Islet of Langerhans (tissue), 1 donor: ENCODE results near the gene NCAN.
A peak's percentile ranks its signal among the peaks of the same experiment; 100 is the strongest.
"Not testable (repeated sequence)": the region's sequence is repeated elsewhere in the genome, so short reads cannot be mapped to it uniquely, and the experiment has no call there.

ENCODE experiments used
- FAIRE-seq: peaks from one replicate; lab custom pipeline; 2011; peaks lifted over from hg19 to GRCh38; lab: Jason Lieb, UNC

The NCAN gene

DNA sequence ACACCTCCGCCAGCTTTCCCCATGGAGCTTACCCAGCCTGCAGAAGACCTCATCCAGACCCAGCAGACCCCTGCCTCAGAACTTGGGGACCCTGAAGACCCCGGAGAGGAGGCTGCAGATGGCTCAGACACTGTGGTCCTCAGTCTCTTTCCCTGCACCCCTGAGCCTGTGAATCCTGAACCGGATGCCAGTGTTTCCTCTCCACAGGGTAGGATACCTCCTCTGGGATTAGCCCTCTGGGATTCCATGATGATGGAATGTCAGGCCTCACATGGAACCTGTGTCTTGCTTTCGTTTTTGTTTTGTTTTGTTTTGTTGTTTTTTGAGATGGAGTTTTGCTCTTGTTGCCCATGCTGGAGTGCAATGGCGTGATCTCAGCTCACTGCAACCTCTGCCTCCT is 17.8 kb upstream of the NCAN start:
- no peak for FAIRE-seq

DNA sequence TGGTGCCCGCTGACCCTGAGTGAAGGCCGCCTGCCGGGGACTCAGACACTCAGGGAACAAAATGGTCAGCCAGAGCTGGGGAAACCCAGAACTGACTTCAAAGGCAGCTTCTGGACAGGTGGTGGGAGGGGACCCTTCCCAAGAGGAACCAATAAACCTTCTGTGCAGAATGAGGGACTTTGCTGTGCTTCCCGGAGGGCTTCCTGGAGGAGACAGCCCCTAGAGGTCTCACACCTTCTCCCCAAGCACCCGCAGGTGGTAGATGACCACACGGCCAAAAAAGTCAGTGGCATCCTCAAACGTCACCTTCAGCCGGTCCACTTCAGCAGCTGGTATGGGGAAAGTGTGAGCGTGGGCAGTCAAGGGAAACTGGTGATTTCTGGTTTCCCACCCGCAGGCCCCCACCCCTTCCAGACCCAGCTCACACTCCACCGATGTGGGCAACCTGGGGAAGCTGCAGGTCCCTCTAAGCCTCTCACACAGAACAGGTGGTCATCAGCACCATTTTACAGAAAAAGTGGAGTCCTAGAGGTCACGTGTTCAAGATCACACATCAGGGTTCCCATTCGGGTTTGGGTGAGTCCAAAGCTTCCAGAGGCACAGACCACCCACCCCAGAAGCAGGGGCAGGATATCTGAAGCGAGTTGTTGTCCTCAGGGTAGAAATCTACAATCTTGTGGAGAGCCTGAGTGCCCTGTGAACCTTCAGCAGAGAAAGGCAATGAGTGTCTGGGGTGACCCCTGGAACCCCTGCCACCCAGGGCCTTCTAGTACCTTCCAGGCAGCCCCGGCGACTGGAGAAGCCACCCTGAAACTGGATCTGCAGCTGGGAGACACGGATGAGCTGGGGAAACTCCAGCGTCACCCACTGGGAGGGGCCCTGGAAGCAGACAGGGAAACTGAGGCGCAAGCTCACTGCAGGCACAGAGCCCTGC is 9.8 kb upstream of the NCAN start:
- FAIRE-seq = no peak

DNA sequence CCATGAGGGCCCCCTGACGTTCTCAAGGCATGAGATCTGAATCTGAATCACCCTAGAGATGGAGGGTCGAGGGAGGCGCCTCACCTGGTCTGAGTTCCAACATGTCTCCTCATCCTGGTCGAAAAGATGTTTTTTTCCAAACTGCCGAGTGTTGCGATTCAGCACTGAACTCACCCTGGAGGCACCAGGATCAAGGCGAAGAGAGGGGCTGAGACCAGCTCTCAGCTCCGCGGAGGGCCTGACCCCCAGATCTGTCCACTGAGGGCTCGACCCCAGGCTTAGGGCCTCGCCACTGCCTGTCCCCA is 9.1 kb upstream of the NCAN start:
- no peak for FAIRE-seq

DNA sequence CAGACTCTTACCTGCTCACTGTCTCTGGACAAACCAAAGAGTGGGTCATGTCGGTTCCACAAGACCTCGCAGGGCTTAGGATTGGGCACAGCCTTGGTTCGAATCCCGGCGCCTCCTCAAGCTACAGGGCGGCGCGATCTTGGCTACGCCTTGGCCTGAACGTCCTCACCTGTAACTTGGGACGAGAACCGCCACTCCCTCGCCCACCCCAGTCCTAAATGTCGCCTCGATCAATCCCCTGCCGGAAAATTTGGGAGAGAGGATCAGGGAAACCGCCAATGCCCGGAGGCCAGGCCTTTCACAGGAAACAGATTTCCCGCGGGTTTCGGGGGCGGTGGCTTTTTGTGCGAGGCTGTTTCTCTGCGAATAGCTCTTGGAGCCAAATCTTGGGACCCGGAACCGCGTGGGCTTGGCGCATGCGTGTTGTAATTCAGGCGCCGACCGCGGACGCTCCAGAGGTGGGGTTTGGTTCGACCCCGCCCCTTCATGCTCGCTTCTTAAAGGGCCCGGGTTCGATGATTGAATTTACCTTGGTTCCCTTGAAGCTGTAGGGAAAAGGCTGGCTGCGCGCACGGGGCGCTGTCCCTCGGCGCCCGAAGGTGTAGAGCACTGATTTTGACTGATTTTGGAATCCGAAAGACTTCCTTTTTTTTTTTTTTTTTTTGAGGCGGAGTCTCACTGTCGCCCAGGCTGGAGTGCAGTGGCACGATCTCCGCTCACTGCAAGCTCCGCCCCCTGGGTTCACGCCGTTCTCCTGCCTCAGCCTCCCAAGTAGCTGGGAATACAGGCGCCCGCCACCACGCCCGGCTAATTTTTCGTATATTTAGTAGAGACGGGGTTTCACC is 8.5 kb upstream of the NCAN start, which contains the start of gene NR2C2AP:
NR2C2AP (minus strand) TSS at position 403 of the 845 bp plus-strand sequence; CDS start at position 49, 354 bp downstream.
- FAIRE-seq = peak; percentile 89

DNA sequence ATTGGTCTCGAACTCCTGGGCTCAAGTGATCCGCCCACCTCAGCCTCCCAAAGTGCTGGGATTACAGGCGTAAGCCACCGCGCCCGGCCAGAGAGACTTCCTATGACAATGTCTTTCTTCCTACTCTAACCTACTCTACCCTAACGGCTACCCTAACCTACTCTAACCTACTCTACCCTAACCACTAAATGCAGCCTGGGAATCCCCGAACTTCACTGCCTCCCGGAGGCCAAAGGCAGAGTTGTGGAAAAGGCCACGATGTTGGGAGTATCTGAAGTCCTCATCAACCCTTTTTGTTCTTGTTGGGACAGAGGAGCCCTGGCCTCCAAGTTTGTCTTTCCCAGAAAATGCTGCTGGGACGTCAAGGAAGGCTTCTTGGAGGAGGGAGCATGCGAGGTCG is 7.6 kb upstream of the NCAN start:
- FAIRE-seq = no peak

DNA sequence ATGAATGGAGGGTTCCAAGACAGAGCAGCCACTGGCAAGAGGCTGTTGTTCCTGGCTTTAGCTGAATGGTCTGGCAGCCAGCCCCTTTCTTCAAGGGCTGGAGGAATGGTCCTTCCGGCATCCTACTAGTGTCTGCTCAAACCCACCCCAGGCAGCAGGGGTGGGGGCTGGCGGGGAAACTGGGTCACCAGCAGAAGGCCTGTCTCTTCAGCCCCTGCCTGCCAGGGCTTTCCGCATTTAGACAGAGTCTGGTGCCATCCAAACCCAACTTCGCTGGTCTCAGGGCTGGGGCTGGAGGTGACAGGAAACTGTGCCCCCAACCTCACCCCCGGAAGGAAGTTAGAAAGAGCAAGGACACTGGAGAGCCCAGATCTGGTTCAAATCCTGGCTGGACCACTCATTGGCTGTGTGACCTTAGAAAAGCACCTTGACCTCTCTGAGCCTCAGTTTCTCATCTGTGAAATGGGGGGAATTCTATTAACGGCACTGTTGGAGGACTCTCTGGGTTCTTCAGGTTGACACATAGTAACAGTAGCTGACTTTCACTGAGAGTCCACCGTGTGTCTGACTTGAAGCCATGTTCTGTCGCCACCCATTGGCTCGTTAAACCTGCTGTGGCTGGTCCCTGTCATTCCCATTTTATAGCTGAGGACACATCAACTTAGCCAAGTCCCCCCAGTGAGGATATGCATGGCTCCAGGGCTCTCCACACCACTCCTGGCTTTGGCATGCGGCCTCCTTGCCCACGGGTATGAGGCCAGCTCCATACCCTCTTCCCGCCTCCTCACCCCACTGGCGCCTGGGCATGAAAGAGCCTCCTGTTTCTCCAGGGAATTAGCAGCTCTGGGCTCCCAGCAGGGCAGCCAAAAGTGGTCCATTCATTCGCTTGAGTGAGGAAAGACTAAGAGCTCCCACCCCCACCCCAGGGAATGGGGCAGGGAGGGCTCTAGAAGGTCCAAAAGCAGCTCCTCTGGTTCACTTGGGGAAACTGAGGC is 6.0 kb upstream of the NCAN start:
- FAIRE-seq = no peak

DNA sequence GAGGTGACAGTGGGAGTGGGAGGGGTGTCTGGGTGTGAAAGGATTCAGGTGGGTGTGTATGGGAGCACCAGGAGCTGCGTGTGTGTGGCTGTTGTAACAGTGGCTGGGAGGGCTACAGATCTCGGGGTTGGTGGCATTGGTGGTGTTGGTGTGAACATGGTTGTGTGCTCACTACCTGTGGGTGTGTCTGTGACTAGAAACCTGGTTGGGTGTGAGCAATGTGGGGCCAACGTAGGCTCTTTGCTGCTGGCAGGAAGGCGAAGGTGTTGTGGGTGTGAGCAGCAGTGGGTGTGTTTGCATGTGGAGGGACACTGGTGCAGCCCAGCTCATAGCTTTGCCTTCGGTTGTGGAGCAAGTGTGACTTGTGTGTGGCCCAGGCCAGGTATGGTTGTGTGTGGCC is 4.8 kb upstream of the NCAN start:
- no peak for FAIRE-seq

DNA sequence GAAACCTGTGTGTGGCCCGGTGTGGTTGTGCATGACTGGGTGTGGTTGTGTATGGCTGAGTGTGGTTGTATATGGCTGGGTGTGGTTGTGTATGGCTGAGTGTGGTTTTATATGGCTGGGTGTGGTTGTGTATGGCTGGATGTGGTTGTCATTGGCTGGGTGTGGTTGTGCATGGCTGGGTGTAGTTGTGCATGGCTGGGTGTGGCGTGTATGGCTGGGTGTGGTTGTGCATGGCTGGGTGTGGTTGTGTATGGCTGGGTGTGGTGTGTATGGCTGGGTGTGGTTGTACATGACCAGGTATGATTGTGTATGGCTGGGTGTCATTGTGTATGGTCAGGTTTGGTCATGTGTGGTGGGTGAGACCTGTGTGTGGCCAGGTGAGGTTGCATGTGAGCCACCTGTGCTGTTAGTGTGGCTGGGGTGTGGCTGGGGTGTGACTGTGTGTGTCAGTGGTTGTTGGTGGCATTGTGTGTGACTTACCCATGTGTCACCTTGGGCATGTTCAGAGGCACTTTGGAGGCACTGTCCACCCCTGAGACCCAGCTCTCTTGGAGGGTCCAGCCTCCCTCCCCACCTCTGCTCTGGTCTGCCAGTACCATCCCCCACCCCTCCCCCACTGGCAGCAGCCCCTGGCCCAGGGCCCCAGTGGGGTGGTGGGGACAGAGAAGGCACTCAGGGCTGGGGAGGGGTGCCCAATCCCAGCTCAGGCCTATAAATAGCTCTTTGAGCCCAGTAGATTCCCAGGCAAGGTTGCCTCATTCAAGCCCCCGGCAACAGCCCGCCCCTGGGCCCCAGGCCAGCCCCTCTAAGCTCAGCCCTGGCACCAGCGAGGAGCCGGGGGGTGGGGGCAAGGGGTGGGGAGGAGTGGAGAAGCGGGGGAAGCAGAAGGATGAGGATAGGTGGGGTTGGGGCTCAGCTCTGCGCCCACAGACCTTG is 3.9 kb upstream of the NCAN start:
- FAIRE-seq = no peak

DNA sequence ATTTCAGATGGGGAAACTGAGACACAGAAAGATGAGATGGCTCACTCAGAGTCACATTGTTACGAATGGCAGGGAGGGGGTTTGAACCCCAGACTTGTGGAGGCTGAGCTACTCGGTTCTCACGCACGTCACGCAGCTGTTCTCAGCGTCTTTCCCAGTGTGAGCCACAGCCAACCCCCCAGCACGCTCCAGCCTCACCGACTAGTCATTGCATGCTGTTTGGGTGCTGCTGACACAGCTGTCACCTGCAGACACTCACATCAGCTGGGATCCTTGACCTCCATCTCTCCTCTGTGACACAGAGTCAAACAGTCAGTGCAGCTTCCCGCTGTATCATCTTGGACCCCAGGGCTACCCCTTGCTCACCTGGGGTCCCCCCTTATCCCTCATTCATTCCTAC is 2.4 kb upstream of the NCAN start:
- no peak for FAIRE-seq

DNA sequence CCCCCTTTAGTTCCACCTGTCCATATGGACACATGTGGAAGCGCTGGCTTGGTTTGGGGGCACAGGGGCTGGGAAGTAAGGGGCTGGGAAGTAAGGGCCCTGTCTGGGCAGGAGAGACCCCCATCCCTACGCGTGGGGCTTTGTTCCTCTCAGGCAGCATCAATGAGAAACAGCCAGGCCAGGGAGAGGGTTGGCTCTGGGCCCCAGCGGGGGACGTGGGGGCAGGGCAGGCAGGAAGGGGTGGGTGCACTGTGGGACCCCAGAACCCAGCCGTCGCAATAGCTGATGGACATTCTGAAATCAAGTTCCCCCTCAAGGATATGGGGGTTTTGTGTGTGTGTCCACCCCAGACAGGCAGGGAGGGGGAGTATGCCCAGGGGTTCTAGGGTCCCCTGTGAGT is 1.2 kb downstream of the NCAN start:
- no peak for FAIRE-seq

DNA sequence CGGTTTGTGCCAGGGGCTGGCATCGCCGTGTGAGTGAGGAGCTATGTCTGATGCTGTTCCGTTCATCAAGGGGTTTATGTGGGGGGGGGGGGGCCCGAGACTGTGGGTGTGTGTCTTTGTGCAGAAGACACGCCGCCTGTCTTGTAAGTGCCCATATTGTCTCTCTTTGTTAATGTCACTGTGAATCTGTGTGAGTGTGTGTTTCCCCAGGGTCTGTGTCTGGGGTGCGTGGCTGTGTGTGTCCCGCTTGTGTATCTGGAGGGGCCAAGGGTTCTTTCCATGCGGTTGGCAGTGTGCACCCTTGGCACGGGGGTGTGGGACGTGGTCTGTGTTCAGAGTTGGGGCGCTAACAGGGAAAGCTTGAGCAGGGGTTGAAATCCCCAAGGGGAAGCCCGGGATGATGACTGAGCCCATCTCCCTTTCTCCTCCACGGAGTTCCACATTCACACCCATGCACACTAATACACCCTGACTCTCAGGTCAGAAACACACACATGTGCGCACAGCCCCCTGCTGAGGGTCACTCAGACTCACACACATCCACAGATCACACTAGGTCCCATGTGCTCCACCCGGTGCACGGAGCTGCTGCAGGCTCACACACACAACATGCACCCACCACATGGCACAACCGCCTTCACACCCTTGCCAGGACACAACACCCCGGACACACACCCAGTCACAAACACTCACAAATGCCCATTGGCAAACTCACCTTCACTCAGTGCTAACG is 1.8 kb downstream of the NCAN start:
- no peak for FAIRE-seq

DNA sequence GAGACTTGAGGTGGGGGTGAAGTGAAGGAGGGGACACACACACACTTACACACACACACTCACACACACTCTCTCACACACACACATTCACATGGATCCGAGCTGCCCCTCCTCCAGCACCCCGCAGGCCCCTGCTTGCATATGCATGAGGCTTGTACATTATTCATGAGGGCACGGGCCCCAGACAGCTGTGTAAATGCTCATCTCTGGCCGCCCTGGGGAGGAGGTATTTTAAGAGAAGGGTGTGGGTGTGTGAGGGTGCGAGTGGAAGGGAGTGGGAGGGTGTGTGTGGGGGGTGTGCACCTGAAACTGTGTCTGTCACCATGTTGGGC is 2.4 kb downstream of the NCAN start:
- no peak for FAIRE-seq

DNA sequence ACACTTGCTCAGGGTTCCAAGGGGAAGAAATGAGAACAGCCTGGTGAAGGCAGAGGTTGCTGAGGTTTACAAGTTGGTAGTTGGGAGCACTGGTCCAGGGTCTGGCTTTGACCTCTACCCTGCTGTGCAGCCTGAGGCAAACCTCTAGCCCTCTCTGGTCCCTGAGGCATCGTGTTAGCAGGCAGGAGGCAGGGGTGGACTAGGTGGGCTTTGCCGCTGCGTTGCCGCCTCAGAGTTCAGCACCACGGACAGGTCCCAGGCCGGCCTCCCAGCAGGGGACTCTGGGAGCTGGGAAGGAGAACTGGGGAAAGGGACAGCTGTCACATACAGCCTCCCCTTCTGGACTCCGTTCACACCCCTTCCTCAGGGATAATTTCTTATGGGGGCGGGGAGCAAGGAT is 3.1 kb downstream of the NCAN start:
- FAIRE-seq = no peak

DNA sequence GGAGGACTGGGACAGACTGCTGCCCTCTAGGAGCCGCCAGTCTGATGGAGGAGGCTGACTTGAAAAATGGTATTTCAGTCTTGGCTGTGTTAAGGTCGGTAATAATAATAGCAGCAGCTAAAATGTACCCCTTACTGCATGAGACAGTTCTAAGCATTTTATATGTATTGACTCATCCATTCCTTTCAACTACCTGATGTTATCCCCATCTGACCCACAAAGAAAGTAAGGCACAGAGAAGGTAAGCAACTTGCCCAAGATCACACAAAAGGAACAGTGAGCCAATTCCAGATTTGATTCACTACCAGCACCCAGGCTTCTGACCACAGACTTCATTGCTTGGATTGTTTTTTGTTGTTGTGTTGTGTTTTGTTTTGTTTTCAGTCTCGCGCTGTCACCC is 4.0 kb downstream of the NCAN start:
- no peak for FAIRE-seq

DNA sequence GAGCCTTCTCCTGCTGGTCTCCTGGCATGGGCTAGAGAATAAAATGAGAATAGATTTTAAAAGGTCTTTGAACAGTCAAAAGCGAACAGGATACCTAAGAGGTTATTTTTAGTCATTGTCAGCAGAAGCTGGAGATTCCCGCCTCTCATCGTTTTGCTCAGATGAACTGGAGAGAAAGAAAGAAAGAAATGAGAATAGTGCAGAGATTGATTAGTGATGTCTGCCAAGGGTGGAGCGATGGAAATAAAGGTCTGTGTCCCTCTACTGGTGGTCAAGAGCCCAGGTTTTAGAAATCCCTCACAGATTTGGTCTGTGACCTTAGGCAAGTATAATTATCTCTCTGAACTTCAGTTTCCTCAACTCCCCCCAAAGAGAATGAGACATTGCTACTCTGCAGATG is 5.3 kb downstream of the NCAN start:
- FAIRE-seq = no peak

DNA sequence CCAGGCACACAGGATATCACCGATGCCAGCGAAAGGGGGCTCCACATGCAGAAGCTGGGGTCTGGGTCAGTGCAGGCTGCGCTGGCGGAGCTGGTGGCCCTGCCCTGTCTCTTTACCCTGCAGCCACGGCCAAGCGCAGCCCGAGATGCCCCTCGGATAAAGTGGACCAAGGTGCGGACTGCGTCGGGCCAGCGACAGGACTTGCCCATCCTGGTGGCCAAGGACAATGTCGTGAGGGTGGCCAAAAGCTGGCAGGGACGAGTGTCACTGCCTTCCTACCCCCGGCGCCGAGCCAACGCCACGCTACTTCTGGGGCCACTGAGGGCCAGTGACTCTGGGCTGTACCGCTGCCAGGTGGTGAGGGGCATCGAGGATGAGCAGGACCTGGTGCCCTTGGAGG is 7.2 kb downstream of the NCAN start:
- FAIRE-seq = no peak

DNA sequence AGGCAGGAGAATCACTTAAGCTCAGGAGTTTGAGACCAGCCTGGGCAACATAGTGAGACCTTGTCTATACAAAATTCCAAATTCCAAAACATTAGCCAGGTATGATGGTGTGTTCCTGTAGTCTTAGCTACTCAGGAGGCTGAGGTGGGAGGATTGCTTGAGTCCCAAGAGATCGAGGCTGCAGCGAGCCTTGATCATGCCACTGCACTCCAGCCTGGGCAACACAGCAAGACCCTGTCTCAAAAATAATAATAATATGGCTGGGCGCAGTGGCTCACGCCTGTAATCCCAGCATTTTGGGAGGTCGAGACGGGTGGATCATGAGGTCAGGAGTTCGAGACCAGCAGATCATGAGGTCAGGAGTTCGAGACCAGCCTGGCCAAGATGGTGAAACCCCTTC is 9.2 kb downstream of the NCAN start:
- FAIRE-seq = not testable (repeated sequence)

DNA sequence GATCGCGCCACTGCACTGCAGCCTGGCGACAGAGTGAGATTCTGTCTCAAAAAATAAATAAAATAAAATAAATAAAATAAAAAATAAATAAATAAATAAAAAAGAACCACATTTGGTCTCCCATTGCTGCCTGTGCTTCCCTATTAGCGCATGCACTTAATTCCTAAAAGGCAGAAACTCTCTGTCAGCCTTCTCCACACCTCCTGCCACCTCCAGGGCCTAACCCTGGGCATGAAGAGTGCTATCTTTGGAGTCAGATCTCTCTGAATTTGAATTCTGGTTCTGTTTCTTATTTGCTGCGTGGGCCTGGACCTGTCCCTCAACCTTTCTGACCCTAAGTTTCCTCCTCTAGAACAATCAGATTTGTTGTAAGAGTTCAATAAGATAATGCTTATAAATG is 11.3 kb downstream of the NCAN start:
- no peak for FAIRE-seq

DNA sequence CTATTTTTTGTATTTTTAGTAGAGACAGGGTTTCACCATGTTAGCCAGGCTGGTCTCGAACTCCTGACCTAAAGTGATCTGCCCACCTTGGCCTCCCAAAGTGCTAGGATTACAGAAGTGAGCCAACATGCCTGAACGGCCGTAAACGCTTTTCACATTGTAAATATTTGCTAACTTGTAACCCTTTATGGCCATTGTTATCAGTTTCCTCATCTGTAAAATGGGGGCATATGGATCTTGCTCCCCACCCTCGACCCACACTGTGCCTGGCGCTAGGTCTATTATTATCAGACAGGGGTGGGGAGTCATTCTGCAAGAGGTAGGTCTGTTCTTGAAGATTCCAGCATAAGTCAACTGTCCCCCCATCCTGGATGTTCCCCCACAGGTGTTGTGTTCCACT is 11.9 kb downstream of the NCAN start:
- FAIRE-seq = no peak

DNA sequence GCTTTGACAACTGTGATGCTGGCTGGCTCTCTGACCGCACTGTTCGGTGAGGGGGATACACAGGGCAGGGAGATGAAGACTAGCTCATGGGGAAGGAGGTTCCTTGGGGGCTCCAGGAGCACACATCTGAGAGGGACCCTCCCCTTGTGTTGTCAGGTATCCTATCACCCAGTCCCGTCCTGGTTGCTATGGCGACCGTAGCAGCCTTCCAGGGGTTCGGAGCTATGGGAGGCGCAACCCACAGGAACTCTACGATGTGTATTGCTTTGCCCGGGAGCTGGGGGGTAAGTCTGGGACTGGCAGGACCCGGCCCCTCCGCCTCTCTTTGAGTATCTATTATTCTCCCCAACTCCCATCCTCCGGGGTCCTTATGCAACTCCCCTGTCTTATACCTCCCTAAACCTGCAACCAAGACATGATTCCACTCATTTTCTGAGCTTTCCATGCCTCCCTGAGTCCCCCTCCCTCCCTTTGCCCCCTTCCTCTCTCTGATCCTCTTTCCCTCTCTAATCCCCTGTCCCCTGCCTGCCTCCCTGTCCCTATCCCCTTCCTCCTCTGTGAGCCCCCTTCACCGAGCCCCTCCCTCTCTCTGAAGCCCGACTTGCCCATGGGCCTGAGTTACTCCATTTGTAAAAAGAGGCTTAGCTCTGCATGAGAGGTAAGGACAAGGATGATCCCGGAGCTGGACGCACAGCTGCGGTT is 12.5 kb downstream of the NCAN start:
- no peak for FAIRE-seq
